ENCODE results near the gene PHC2. TPM values are rescaled to one million over a fixed set of nuclear protein-coding genes. Genes with fewer than 3 reads are reported as not detected.

Gene PHC2
- total RNA-seq, 1 donor from 2014 or later = 91.5 TPM

GRCh38 chr1:33381977-33382376 is 48.9 kb downstream of the PHC2 start:
- H3K27me3 Mint-ChIP-seq (ENCODE audit: low read depth) = no peaks in the 10 kb centered on the region
- no peak overlapping the region for H3K27ac Mint-ChIP-seq (ENCODE audit: unreplicated experiment)
- H3K4me1 Mint-ChIP-seq (ENCODE audit: low read depth) = peaks cover 39% of the 10 kb centered on the region
- H3K4me3 Mint-ChIP-seq (ENCODE audit: unreplicated experiment) = no peak overlapping the region
- TF ChIP-seq CTCF (IDR thresholded peaks at IDR 0.05) = no peak
- no peak for DNase-seq (ENCODE audit: low spot score)
- no peaks in the 10 kb centered on the region for H3K36me3 Mint-ChIP-seq (ENCODE audit: low read depth)
- H3K9me3 Mint-ChIP-seq (ENCODE audit: low read depth) = no peaks in the 10 kb centered on the region

- Mint-ChIP-seq H3K27me3 (ENCODE audit: low read depth) (no peaks in the 10 kb centered on the region), H3K36me3 (ENCODE audit: low read depth) (no peaks in the 10 kb centered on the region), H3K9me3 (ENCODE audit: low read depth) (no peaks in the 10 kb centered on the region), H3K4me1 (ENCODE audit: low read depth) (peaks cover 39% of the 10 kb centered on the region), H3K27ac (ENCODE audit: unreplicated experiment) (no peak overlapping the region), H3K4me3 (ENCODE audit: unreplicated experiment) (no peak overlapping the region)
- DNase-seq (ENCODE audit: low spot score) = no peak
- no peak for TF ChIP-seq CTCF (IDR thresholded peaks at IDR 0.05)
Measured at GRCh38 chr1:33380811-33381210, 50.1 kb downstream of the PHC2 start.

GRCh38 chr1:33379631-33380354 is 51.1 kb downstream of the PHC2 start:
- no peak for TF ChIP-seq CTCF (IDR thresholded peaks at IDR 0.05)
- H3K4me1 Mint-ChIP-seq (ENCODE audit: low read depth) = peaks cover 35% of the 10 kb centered on the region
- H3K9me3 Mint-ChIP-seq (ENCODE audit: low read depth) = no peaks in the 10 kb centered on the region
- no peak overlapping the region for H3K27ac Mint-ChIP-seq (ENCODE audit: unreplicated experiment)
- H3K4me3 Mint-ChIP-seq (ENCODE audit: unreplicated experiment) = no peak overlapping the region
- H3K36me3 Mint-ChIP-seq (ENCODE audit: low read depth) = no peaks in the 10 kb centered on the region
- no peak for DNase-seq (ENCODE audit: low spot score)
- H3K27me3 Mint-ChIP-seq (ENCODE audit: low read depth) = no peaks in the 10 kb centered on the region

GRCh38 chr1:33378976-33379375 is 51.9 kb downstream of the PHC2 start:
- Mint-ChIP-seq H3K4me1 (ENCODE audit: low read depth) (peaks cover 27% of the 10 kb centered on the region), H3K27me3 (ENCODE audit: low read depth) (no peaks in the 10 kb centered on the region), H3K27ac (ENCODE audit: unreplicated experiment) (no peak overlapping the region), H3K36me3 (ENCODE audit: low read depth) (no peaks in the 10 kb centered on the region), H3K9me3 (ENCODE audit: low read depth) (no peaks in the 10 kb centered on the region), H3K4me3 (ENCODE audit: unreplicated experiment) (no peak overlapping the region)
- TF ChIP-seq CTCF (IDR thresholded peaks at IDR 0.05) = no peak
- no peak for DNase-seq (ENCODE audit: low spot score)

DNA sequence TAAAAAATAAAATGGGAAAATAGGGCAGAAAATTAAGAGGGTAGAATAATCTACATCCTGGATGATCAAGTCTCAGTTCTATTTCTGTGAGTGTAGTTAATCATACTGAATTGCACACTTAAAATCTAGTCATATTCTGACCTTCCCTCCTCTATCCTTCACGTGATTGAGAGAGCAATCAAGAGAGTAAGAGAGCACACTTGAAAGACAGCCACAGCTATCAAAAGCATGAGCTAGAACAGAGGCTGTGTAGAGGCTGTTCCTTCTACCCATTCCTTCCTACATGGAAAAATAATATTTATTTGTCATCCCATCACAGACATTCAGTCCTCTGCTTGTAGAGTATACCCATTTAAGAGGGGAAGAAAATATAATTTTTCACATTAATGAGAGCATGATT is 52.4 kb downstream of the PHC2 start:
- no peak overlapping the region for H3K4me3 Mint-ChIP-seq (ENCODE audit: unreplicated experiment)
- DNase-seq (ENCODE audit: low spot score) = no peak
- no peak overlapping the region for H3K27ac Mint-ChIP-seq (ENCODE audit: unreplicated experiment)
- peaks cover 23% of the 10 kb centered on the region for H3K4me1 Mint-ChIP-seq (ENCODE audit: low read depth)
- no peaks in the 10 kb centered on the region for H3K36me3 Mint-ChIP-seq (ENCODE audit: low read depth)
- no peaks in the 10 kb centered on the region for H3K9me3 Mint-ChIP-seq (ENCODE audit: low read depth)
- no peaks in the 10 kb centered on the region for H3K27me3 Mint-ChIP-seq (ENCODE audit: low read depth)
- no peak for TF ChIP-seq CTCF (IDR thresholded peaks at IDR 0.05)

All from chondrocyte (in vitro differentiated cells).